K562 (cell line): Measurements from ENCODE around the gene IRGQ.

Experiments used
- CBFA2T2 ChIP-seq: fragments of 450-650 bp; conservative IDR thresholded peaks from 2 replicates; pipeline ENCODE4 v1.6.1; 2017; ENCODE audit warnings: mild to moderate bottlenecking
- CEBPB ChIP-seq: fragments of 450-650 bp; IDR thresholded peaks from 2 replicates; pipeline ENCODE4 v1.6.1; 2016; ENCODE audit warnings: missing genetic modification characterization, missing compliant biosample characterization
- CHD2 ChIP-seq: IDR thresholded peaks from 2 replicates; pipeline ENCODE4 v1.6.1; 2011; ENCODE audit warnings: low read depth, low read length
- CTCF ChIP-seq, 3 experiments: IDR thresholded peaks in 2 of 3; conservative IDR thresholded peaks in 1 of 3; 2 replicates each; pipeline ENCODE4 v1.5.1; 2011 to 2012; ENCODE audit warnings: low read length in 3 of 3, mild to moderate bottlenecking in 3 of 3, control low read depth in 2 of 3, improper control_type of control experiment in 1 of 3, inconsistent platforms in 1 of 3, low read depth in 1 of 3, mixed read lengths in 1 of 3, moderate library complexity in 1 of 3; ENCODE audit not compliant: insufficient read depth in 2 of 3
- FOXA1 ChIP-seq: fragments of 450-650 bp; IDR thresholded peaks from 2 replicates; pipeline ENCODE4 v1.6.1; 2016; ENCODE audit warnings: mild to moderate bottlenecking, borderline replicate concordance
- FOXJ3 ChIP-seq: sonication (generic); formaldehyde crosslinking; IDR thresholded peaks from 2 replicates; pipeline ENCODE4 v1.4.0; 2020; ENCODE audit warnings: mild to moderate bottlenecking, missing genetic modification reagents
- HDAC2 ChIP-seq: fragments of 450-650 bp; IDR thresholded peaks from 2 replicates; pipeline ENCODE4 v1.6.1; 2016; ENCODE audit warnings: mild to moderate bottlenecking
- POLR2AphosphoS5 ChIP-seq: IDR thresholded peaks from 2 replicates; pipeline ENCODE4 v1.6.1; 2011; ENCODE audit warnings: mild to moderate bottlenecking, low read depth, low read length, moderate library complexity; ENCODE audit not compliant: control insufficient read depth, insufficient read depth
- SMARCA5 ChIP-seq: fragments of 450-650 bp; IDR thresholded peaks from 2 replicates; pipeline ENCODE4 v1.6.1; 2016
- TF ChIP-seq, protein P1 (sequence below), 2 experiments: fragments of 450-650 bp; formaldehyde crosslinking in 1 of 2; IDR thresholded peaks; 2 replicates each; pipeline versions ENCODE4 v1.4.0 to v1.6.1; 2014 to 2020; ENCODE audit warnings: mild to moderate bottlenecking in 2 of 2, borderline replicate concordance in 1 of 2, low read depth in 1 of 2

- TF ChIP-seq CEBPB (tag) = no peak
- no peak for TF ChIP-seq CTCF (IDR thresholded peaks at IDR 0.05 in 2 of 3, conservative IDR thresholded peaks at IDR 0.05 in 1 of 3; ENCODE audit: insufficient read depth in 2 of 3, low read depth in 1 of 3, low read length in 3 of 3)
- no peak for TF ChIP-seq POLR2AphosphoS5
- TF ChIP-seq HDAC2 = no peak
- no peak for TF ChIP-seq CBFA2T2
- TF ChIP-seq, protein P1, sequence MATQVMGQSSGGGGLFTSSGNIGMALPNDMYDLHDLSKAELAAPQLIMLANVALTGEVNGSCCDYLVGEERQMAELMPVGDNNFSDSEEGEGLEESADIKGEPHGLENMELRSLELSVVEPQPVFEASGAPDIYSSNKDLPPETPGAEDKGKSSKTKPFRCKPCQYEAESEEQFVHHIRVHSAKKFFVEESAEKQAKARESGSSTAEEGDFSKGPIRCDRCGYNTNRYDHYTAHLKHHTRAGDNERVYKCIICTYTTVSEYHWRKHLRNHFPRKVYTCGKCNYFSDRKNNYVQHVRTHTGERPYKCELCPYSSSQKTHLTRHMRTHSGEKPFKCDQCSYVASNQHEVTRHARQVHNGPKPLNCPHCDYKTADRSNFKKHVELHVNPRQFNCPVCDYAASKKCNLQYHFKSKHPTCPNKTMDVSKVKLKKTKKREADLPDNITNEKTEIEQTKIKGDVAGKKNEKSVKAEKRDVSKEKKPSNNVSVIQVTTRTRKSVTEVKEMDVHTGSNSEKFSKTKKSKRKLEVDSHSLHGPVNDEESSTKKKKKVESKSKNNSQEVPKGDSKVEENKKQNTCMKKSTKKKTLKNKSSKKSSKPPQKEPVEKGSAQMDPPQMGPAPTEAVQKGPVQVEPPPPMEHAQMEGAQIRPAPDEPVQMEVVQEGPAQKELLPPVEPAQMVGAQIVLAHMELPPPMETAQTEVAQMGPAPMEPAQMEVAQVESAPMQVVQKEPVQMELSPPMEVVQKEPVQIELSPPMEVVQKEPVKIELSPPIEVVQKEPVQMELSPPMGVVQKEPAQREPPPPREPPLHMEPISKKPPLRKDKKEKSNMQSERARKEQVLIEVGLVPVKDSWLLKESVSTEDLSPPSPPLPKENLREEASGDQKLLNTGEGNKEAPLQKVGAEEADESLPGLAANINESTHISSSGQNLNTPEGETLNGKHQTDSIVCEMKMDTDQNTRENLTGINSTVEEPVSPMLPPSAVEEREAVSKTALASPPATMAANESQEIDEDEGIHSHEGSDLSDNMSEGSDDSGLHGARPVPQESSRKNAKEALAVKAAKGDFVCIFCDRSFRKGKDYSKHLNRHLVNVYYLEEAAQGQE (IDR thresholded peaks at IDR 0.05; ENCODE audit: borderline replicate concordance) = no peak
- TF ChIP-seq, protein P1 (CRISPR knock-in tag; IDR thresholded peaks at IDR 0.05; ENCODE audit: low read depth) = no peak
- TF ChIP-seq SMARCA5 = no peak
- TF ChIP-seq CHD2 = no peak
- no peak for TF ChIP-seq FOXA1
- no peak for TF ChIP-seq FOXJ3 (CRISPR knock-in tag)
These were observed 43.1 kb upstream of the IRGQ start for GRCh38 chr19:43638995-43639518.
